Measurements from ENCODE around the gene RAB22A.

DNA sequence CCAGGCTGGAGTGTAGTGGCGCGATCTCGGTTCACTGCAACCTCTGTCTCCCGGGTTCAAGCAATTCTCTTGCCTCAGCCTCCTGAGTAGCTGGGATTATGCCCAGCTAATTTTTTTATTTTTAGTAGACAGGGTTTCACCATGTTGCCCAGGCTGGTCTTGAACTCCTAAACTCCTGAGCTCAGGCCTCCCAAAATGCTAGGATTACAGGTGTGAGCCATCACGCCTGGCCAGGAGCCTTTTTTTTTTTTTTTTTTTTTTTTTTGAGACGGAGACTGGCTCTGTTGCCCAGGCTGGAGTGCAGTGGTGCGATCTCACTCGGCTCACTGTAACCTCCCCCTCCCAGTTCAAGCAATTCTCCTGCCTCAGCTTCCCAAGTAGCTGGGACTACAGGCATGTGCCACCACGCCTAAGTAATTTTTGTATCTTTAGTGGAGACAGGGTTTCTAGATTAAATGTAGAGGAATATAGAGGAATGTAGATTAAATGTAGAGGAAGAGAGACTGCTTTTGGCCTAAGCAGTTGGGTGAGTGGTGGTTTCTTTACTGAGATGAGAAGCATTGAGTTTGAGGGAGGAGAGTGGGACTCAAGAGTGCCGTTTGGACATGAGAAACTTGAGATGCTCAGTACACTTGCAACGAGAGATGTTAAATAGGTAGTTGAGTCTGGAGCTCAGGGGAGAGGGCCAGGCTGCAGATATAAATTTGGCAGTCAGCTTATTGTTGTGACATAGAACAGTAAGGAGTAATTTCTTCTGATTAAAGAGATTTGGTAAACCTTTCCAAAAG, 96.2 kb downstream of the RAB22A start:
- TF ChIP-seq, protein P1, sequence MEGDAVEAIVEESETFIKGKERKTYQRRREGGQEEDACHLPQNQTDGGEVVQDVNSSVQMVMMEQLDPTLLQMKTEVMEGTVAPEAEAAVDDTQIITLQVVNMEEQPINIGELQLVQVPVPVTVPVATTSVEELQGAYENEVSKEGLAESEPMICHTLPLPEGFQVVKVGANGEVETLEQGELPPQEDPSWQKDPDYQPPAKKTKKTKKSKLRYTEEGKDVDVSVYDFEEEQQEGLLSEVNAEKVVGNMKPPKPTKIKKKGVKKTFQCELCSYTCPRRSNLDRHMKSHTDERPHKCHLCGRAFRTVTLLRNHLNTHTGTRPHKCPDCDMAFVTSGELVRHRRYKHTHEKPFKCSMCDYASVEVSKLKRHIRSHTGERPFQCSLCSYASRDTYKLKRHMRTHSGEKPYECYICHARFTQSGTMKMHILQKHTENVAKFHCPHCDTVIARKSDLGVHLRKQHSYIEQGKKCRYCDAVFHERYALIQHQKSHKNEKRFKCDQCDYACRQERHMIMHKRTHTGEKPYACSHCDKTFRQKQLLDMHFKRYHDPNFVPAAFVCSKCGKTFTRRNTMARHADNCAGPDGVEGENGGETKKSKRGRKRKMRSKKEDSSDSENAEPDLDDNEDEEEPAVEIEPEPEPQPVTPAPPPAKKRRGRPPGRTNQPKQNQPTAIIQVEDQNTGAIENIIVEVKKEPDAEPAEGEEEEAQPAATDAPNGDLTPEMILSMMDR (IDR thresholded peaks at IDR 0.05; ENCODE audit: low read depth, low read length): no peak
- no peak for TF ChIP-seq POLR2A (IDR thresholded peaks at IDR 0.05; ENCODE audit: extremely low read depth, insufficient read length)
- TF ChIP-seq, protein P2, sequence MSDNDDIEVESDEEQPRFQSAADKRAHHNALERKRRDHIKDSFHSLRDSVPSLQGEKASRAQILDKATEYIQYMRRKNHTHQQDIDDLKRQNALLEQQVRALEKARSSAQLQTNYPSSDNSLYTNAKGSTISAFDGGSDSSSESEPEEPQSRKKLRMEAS (IDR thresholded peaks at IDR 0.05; ENCODE audit: low read depth, low read length): no peak
- no peak for TF ChIP-seq MYC (IDR thresholded peaks at IDR 0.05; ENCODE audit: low read depth, low read length)
